Left ventricle myocardium inferior (tissue), 1 donor: ENCODE measurements around the gene RNF14. TPM values are rescaled to one million over a fixed set of nuclear protein-coding genes. Genes with fewer than 3 reads are reported as not detected.

Experiments
- DNase-seq: peaks from one replicate; pipeline ENCODE4 v3.0.0-alpha.2; 2020
- H3K27ac ChIP-seq: fragments of 200-600 bp; replicated peaks from 2 replicates; pipeline ENCODE4 v1.8.0; 2021
- H3K27me3 ChIP-seq: fragments of 200-600 bp; 2 replicates; pipeline ENCODE4 v1.8.0; 2021; ENCODE audit warnings: low read depth
- H3K36me3 ChIP-seq: fragments of 200-600 bp; 2 replicates; pipeline ENCODE4 v1.8.0; 2021
- H3K4me1 ChIP-seq: fragments of 200-600 bp; 2 replicates; pipeline ENCODE4 v1.8.0; 2021
- H3K4me3 ChIP-seq: fragments of 200-600 bp; 2 replicates; pipeline ENCODE4 v1.8.0; 2021; ENCODE audit warnings: mild to moderate bottlenecking, moderate library complexity
- H3K9me3 ChIP-seq: fragments of 200-600 bp; replicated peaks from 2 replicates; pipeline ENCODE4 v1.8.0; 2021
- CTCF ChIP-seq: fragments of 200-600 bp; IDR thresholded peaks from 2 replicates; pipeline ENCODE4 v1.8.0; 2021; ENCODE audit warnings: antibody characterized with exemption, mild to moderate bottlenecking, borderline replicate concordance
- intact Hi-C: fragments of 100-400 bp; cut with micrococcal nuclease; formaldehyde crosslinking; loops from one replicate; pipeline ENCODE4 v1.11.0; 2022
- total RNA-seq: library from RNA; stranded (reverse); fragmentation: NEBNext Ultra II Directional; extraction: Animal tissue kit (Norgen Biotek cat#: 25700); gene quantifications from one replicate; pipeline ENCODE4 v1.2.1, GENCODE V29; 2021
- donor health status: DM: no; HTN: yes; CAD: no; lungs with severe emphysema.

The RNF14 gene
- total RNA-seq, 1 donor from 2014 or later: 120 TPM

- Histone ChIP-seq H3K36me3 (no peaks in the 10 kb centered on the region), H3K27me3 (no peaks in the 10 kb centered on the region), H3K9me3 (no peaks in the 10 kb centered on the region), H3K27ac (no peak overlapping the region), H3K4me1 (no peaks in the 10 kb centered on the region), H3K4me3 (no peak overlapping the region)
- intact Hi-C loops: no loop called here
- DNase-seq: no peak
- TF ChIP-seq CTCF: no peak
These were observed 69.8 kb downstream of the RNF14 start for GRCh38 chr5:142038735-142039134.

Other genes starting within 250 kb of the RNF14 start
- 16.1 TPM for gene PCDH1, start 90.7 kb upstream of the RNF14 start, total RNA-seq
- gene DELE1, start 45.2 kb upstream of the RNF14 start, total RNA-seq: 125 TPM
- gene PCDH12, start 10.9 kb upstream of the RNF14 start, total RNA-seq: 7.6 TPM
- gene GNPDA1, start 43.9 kb downstream of the RNF14 start, total RNA-seq: 24.3 TPM
- gene NDFIP1, start 139.7 kb downstream of the RNF14 start, total RNA-seq: 62.1 TPM